ENCODE data around the gene UBN1.

UBN1 gene

DNA sequence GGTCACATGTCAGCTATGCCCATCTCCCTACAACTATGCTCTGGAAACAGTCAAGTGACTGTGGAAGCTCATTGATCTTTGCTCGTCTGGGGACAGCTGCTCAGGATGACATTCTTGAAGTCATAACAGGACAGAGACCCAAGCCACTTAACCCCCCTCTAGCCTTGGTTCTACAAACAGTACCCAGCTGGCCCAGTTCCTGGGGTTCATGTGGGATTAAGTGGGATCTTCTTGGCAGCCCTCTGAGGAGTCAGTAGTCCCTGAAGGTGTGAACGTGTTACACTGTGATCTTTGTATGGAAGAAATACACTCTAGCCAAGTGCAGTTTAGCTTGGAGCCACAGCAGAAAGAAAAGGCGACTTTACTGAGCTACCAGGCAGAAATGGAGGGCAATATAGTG is 25.8 kb downstream of the UBN1 start:
- no peaks in the 10 kb centered on the region for H3K9me3 ChIP-seq (ENCODE audit: control insufficient read depth in 2 of 2, low read length in 2 of 2)
- H3K4me3 ChIP-seq (ENCODE audit: low read length in 2 of 2), result no peak overlapping the region
- no peaks in the 10 kb centered on the region for H3K27me3 ChIP-seq (ENCODE audit: control insufficient read depth in 2 of 2, insufficient read depth in 2 of 2, low read length in 2 of 2)
- peaks cover 70 to 71% of the 10 kb centered on the region in 2 donors for H3K36me3 ChIP-seq (ENCODE audit: control insufficient read depth in 2 of 2, insufficient read depth in 2 of 2, low read length in 2 of 2)
- H3K9ac ChIP-seq (ENCODE audit: low read depth in 1 of 2, low read length in 2 of 2), result no peak overlapping the region
- H3K4me1 ChIP-seq (ENCODE audit: control insufficient read depth in 2 of 2, insufficient read depth in 2 of 2, low read length in 2 of 2), result no peaks in the 10 kb centered on the region
- no peak overlapping the region for H3K27ac ChIP-seq (ENCODE audit: low read depth in 2 of 2, low read length in 2 of 2)

DNA sequence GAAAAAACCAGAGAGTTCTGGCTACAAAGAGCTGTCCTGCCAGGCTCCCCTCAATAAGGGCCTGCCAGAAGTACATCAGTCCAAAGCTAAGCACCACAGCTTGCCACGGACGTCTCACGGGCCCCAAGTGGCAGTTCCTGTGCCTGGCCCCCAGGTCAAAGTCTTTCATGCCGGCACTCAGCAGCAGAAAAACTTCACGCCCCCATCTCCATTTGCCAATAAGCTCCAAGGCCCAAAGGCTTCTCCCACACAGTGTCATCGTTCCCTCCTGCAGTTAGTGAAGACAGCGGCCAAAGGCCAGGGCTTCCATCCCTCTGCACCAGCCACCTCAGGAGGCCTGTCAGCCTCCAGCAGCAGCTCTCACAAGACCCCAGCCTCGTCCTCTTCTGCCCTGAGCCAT is 27.4 kb downstream of the UBN1 start:
- no peaks in the 10 kb centered on the region for H3K4me1 ChIP-seq (ENCODE audit: control insufficient read depth in 2 of 2, insufficient read depth in 2 of 2, low read length in 2 of 2)
- H3K36me3 ChIP-seq (ENCODE audit: control insufficient read depth in 2 of 2, insufficient read depth in 2 of 2, low read length in 2 of 2), result peaks cover 81 to 85% of the 10 kb centered on the region in 2 donors
- H3K27me3 ChIP-seq (ENCODE audit: control insufficient read depth in 2 of 2, insufficient read depth in 2 of 2, low read length in 2 of 2), result no peaks in the 10 kb centered on the region
- no peaks in the 10 kb centered on the region for H3K9me3 ChIP-seq (ENCODE audit: control insufficient read depth in 2 of 2, low read length in 2 of 2)
- no peak overlapping the region for H3K27ac ChIP-seq (ENCODE audit: low read depth in 2 of 2, low read length in 2 of 2)
- H3K4me3 ChIP-seq (ENCODE audit: low read length in 2 of 2), result no peak overlapping the region
- H3K9ac ChIP-seq (ENCODE audit: low read depth in 1 of 2, low read length in 2 of 2), result no peak overlapping the region

DNA sequence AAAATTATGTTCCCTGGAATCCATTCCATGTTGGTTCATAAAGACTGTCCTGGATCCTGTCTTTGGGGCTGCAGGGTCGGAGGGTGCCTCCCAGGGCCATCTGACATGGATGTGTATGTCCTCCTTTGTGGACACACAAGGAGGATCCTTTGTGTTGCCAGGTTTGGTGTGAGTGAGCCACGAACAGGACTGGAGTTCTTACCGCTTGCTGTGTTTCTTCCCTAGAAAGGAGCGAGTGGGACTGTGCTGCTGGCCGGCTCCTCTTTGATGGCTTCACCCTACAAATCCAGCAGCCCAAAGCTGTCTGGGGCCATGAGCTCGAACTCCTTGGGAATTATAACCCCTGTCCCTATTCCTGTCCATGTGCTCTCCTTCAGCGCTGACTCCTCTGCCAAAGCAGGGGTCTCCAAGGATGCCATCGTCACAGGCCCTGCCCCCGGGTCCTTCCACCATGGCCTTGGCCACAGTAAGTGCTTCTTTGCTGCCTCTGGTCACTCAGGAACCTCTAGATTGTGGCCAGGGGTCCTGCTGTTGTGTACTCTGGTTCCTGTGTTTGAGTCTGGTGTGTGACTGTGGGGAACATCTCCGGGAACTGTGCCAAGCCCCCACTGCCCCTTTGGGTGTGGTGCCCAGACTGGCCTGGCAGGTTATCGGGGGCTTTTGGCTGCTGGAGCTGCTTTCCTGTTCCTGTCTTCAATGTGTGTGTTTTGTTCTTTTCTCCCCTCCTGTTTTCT is 29.5 kb downstream of the UBN1 start:
- Histone ChIP-seq H3K4me1 (ENCODE audit: control insufficient read depth in 2 of 2, insufficient read depth in 2 of 2, low read length in 2 of 2) (no peaks in the 10 kb centered on the region), H3K36me3 (ENCODE audit: control insufficient read depth in 2 of 2, insufficient read depth in 2 of 2, low read length in 2 of 2) (peaks cover 82 to 87% of the 10 kb centered on the region in 2 donors), H3K4me3 (ENCODE audit: low read length in 2 of 2) (no peak overlapping the region), H3K9me3 (ENCODE audit: control insufficient read depth in 2 of 2, low read length in 2 of 2) (no peaks in the 10 kb centered on the region), H3K9ac (ENCODE audit: low read depth in 1 of 2, low read length in 2 of 2) (no peak overlapping the region), H3K27ac (ENCODE audit: low read depth in 2 of 2, low read length in 2 of 2) (no peak overlapping the region), H3K27me3 (ENCODE audit: control insufficient read depth in 2 of 2, insufficient read depth in 2 of 2, low read length in 2 of 2) (no peaks in the 10 kb centered on the region)

DNA sequence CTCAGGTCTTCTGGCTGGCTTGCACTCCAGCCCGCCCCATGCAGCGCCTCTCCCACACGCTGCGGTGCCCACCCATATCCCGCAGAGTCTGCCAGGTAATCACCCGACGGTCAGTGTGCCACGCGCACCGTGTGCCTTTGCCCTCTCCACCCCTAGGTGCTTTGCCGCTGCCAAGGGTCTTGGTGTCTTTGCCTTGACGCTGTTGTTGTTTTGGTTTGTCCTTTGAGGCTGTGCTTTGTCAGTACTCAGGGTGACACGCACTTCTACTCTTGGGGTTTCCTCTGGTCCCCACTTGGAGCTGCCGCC is 30.1 kb downstream of the UBN1 start:
- Histone ChIP-seq H3K27me3 (ENCODE audit: control insufficient read depth in 2 of 2, insufficient read depth in 2 of 2, low read length in 2 of 2) (no peaks in the 10 kb centered on the region), H3K36me3 (ENCODE audit: control insufficient read depth in 2 of 2, insufficient read depth in 2 of 2, low read length in 2 of 2) (peaks cover 81 to 87% of the 10 kb centered on the region in 2 donors), H3K9ac (ENCODE audit: low read depth in 1 of 2, low read length in 2 of 2) (no peak overlapping the region), H3K27ac (ENCODE audit: low read depth in 2 of 2, low read length in 2 of 2) (no peak overlapping the region), H3K4me1 (ENCODE audit: control insufficient read depth in 2 of 2, insufficient read depth in 2 of 2, low read length in 2 of 2) (no peaks in the 10 kb centered on the region), H3K4me3 (ENCODE audit: low read length in 2 of 2) (no peak overlapping the region), H3K9me3 (ENCODE audit: control insufficient read depth in 2 of 2, low read length in 2 of 2) (no peaks in the 10 kb centered on the region)

DNA sequence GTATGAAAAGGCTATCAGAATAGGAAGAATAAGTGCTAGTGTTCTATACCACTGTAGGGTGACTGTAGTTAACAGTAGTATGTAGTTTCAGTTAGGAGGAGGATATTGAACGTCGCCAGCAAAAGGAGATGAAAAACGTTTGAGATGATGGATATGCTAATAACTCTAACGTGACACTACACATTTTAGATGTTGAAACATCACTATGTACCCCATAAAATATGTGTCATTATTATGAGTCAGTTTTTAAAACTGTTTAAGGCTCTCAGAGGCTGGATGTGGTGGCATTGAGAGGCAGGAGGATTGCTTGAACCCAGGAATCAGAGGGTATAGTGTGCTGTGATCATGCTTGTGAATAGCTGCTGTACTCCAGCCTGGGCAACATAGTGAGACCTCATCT is 31.8 kb downstream of the UBN1 start:
- Histone ChIP-seq H3K4me1 (ENCODE audit: control insufficient read depth in 2 of 2, insufficient read depth in 2 of 2, low read length in 2 of 2) (no peaks in the 10 kb centered on the region), H3K4me3 (ENCODE audit: low read length in 2 of 2) (no peak overlapping the region)

DNA sequence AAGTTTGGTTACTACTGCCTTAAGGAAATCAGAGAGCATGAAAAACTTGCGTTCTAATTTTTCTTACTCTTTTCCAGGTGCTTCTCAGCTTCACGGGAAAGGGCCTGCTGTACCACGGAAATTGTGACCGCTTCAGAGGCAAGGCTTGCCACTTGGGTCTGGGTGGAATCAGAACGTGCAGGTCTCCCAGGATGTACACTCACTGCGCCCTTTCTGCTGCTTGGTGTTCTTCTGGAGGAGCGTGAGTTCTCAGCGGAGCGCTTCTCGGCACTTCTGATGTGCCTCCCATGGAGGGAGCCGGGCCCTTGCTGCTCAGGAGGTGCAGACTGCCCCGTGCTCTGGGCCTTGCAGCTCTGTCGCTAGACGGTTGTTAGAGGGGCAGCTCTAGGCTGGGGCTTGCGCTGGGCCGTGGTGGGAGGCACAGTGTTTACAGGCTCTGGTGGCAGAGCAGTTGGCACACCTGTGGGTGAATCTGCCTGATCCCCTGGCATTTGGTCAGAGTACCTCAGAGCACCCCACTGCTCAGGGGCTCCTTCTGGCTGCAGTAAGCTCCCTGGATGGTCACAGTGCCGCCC is 32.8 kb downstream of the UBN1 start:
- Histone ChIP-seq H3K4me1 (ENCODE audit: control insufficient read depth in 2 of 2, insufficient read depth in 2 of 2, low read length in 2 of 2) (no peaks in the 10 kb centered on the region), H3K9me3 (ENCODE audit: control insufficient read depth in 2 of 2, low read length in 2 of 2) (no peaks in the 10 kb centered on the region), H3K27ac (ENCODE audit: low read depth in 2 of 2, low read length in 2 of 2) (no peak overlapping the region), H3K36me3 (ENCODE audit: control insufficient read depth in 2 of 2, insufficient read depth in 2 of 2, low read length in 2 of 2) (peaks cover 82 to 89% of the 10 kb centered on the region in 2 donors), H3K4me3 (ENCODE audit: low read length in 2 of 2) (no peak overlapping the region), H3K27me3 (ENCODE audit: control insufficient read depth in 2 of 2, insufficient read depth in 2 of 2, low read length in 2 of 2) (no peaks in the 10 kb centered on the region), H3K9ac (ENCODE audit: low read depth in 1 of 2, low read length in 2 of 2) (no peak overlapping the region)

More for the DNA sequence above, 31.8 kb downstream of the UBN1 start:
- Histone ChIP-seq H3K27ac (ENCODE audit: low read depth in 2 of 2, low read length in 2 of 2) (no peak overlapping the region), H3K9ac (ENCODE audit: low read depth in 1 of 2, low read length in 2 of 2) (no peak overlapping the region), H3K36me3 (ENCODE audit: control insufficient read depth in 2 of 2, insufficient read depth in 2 of 2, low read length in 2 of 2) (peaks cover 83 to 89% of the 10 kb centered on the region in 2 donors), H3K9me3 (ENCODE audit: control insufficient read depth in 2 of 2, low read length in 2 of 2) (no peaks in the 10 kb centered on the region), H3K27me3 (ENCODE audit: control insufficient read depth in 2 of 2, insufficient read depth in 2 of 2, low read length in 2 of 2) (no peaks in the 10 kb centered on the region)

DNA sequence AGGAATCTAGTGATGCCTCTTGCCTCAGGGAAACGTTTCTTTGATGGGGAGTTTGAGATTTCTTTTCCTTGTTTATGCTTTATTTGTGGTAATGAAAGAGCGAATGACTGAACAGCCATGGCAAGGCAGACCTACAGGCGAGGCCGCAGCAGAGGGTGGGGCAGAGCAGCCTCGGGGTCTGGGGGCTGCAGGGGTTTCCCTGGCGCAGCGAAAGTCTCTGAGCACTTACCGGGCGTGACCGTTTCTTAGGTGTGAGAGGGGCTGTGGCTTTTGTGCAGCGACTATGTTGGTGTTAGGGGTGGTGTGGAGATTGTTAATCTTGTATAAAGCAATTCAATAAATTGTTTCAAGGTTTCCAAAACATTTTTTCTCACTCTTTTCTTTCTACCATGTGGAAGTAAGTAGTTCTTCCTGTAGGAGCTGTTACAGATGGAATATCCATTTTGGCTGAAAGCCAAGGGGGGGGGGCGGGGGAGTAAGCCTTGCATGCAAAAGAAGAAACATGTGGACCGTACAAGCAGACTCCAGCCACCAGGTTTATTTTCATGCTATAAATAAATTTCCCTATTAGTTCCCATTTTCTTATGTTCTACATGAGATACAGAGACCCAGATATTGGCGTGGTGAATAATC is 34.8 kb downstream of the UBN1 start:
- Histone ChIP-seq H3K27ac (ENCODE audit: low read depth in 2 of 2, low read length in 2 of 2) (no peak overlapping the region), H3K9ac (ENCODE audit: low read depth in 1 of 2, low read length in 2 of 2) (no peak overlapping the region), H3K36me3 (ENCODE audit: control insufficient read depth in 2 of 2, insufficient read depth in 2 of 2, low read length in 2 of 2) (peaks cover 82 to 91% of the 10 kb centered on the region in 2 donors), H3K27me3 (ENCODE audit: control insufficient read depth in 2 of 2, insufficient read depth in 2 of 2, low read length in 2 of 2) (no peaks in the 10 kb centered on the region), H3K4me3 (ENCODE audit: low read length in 2 of 2) (no peak overlapping the region), H3K4me1 (ENCODE audit: control insufficient read depth in 2 of 2, insufficient read depth in 2 of 2, low read length in 2 of 2) (no peaks in the 10 kb centered on the region), H3K9me3 (ENCODE audit: control insufficient read depth in 2 of 2, low read length in 2 of 2) (no peaks in the 10 kb centered on the region)

DNA sequence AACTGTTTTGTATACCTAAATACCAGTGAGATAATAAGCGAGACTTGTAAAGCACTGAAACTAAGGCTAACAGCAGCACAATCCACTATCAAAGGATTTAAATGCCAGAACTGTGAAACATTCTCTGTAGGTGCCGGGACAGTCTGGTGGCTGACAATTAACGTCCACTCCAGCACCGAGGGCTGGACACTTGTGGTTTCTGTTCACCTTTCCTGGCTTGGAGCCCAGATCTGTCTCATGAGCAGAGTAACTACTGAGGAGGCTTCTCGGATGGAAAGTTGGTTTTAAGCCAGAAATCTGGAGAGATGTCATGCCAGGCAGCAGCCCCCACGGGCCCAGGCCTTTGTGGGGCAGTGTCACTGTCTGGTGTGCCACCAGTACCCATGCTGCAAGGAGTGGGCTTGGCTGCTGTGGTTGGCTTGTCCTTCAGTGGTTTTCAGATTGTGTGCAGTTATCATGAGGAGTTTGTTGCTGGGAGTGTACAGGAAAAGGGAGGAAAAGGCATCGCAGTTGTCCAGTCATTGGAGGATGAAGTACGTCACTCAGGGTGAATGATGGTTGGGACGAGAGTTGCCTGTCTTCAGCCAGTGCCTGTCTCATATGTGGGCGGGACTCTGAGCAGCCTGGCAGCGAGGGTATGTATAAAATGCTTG is 35.5 kb downstream of the UBN1 start:
- no peak overlapping the region for H3K9ac ChIP-seq (ENCODE audit: low read depth in 1 of 2, low read length in 2 of 2)
- H3K36me3 ChIP-seq (ENCODE audit: control insufficient read depth in 2 of 2, insufficient read depth in 2 of 2, low read length in 2 of 2), result peaks cover 82 to 90% of the 10 kb centered on the region in 2 donors
- H3K27ac ChIP-seq (ENCODE audit: low read depth in 2 of 2, low read length in 2 of 2), result no peak overlapping the region

DNA sequence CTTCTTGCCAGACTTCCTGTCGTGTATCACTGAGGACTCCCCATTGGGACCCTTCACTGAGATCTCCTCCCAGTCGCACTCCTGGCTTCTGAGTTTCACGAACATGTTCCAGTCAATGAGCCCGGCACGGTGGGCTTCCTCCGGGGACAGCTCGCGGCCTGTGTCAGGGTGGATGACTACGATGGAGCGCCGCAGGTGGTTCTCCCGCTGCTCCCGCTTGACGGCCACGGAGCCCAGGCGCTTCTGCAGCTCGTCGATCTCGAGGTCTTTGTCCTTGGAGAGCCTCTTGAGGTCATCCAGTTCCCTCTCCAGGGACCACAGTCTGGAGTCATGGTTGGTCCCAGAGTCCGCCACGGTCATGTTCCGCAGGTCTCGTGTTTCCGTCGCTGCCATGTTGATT is 36.2 kb downstream of the UBN1 start:
- H3K4me3 ChIP-seq (ENCODE audit: low read length in 2 of 2), result no peak overlapping the region
- no peak overlapping the region for H3K9ac ChIP-seq (ENCODE audit: low read depth in 1 of 2, low read length in 2 of 2)
- no peaks in the 10 kb centered on the region for H3K9me3 ChIP-seq (ENCODE audit: control insufficient read depth in 2 of 2, low read length in 2 of 2)
- H3K36me3 ChIP-seq (ENCODE audit: control insufficient read depth in 2 of 2, insufficient read depth in 2 of 2, low read length in 2 of 2), result peaks cover 78 to 85% of the 10 kb centered on the region in 2 donors
- H3K4me1 ChIP-seq (ENCODE audit: control insufficient read depth in 2 of 2, insufficient read depth in 2 of 2, low read length in 2 of 2), result no peaks in the 10 kb centered on the region
- no peak overlapping the region for H3K27ac ChIP-seq (ENCODE audit: low read depth in 2 of 2, low read length in 2 of 2)
- no peaks in the 10 kb centered on the region for H3K27me3 ChIP-seq (ENCODE audit: control insufficient read depth in 2 of 2, insufficient read depth in 2 of 2, low read length in 2 of 2)

More for the DNA sequence above, 35.5 kb downstream of the UBN1 start:
- H3K4me1 ChIP-seq (ENCODE audit: control insufficient read depth in 2 of 2, insufficient read depth in 2 of 2, low read length in 2 of 2), result no peaks in the 10 kb centered on the region
- H3K4me3 ChIP-seq (ENCODE audit: low read length in 2 of 2), result no peak overlapping the region
- no peaks in the 10 kb centered on the region for H3K9me3 ChIP-seq (ENCODE audit: control insufficient read depth in 2 of 2, low read length in 2 of 2)
- H3K27me3 ChIP-seq (ENCODE audit: control insufficient read depth in 2 of 2, insufficient read depth in 2 of 2, low read length in 2 of 2), result no peaks in the 10 kb centered on the region

DNA sequence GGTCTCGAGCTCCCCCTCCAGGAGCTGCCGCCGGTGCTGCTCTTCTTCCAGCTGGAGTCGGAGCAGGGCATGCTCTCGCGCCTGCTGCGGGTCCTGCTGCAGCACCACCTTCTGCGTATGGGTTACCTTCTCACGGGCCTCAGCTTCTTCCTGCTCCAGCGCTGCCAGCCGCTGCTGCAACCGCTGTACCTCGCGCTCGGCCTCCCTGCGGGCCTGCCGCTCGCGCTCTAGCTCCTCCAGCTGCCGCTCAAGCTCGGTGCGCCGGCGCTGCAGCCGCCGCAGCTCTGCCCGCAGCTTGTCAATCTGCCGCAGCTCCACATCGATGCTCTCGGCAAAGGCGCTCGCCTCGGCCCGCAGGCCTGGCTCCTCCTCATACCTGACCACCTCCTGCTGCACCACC is 36.9 kb downstream of the UBN1 start:
- Histone ChIP-seq H3K36me3 (ENCODE audit: control insufficient read depth in 2 of 2, insufficient read depth in 2 of 2, low read length in 2 of 2) (peaks cover 72 to 78% of the 10 kb centered on the region in 2 donors), H3K27me3 (ENCODE audit: control insufficient read depth in 2 of 2, insufficient read depth in 2 of 2, low read length in 2 of 2) (no peaks in the 10 kb centered on the region), H3K27ac (ENCODE audit: low read depth in 2 of 2, low read length in 2 of 2) (no peak overlapping the region), H3K4me3 (ENCODE audit: low read length in 2 of 2) (no peak overlapping the region), H3K9me3 (ENCODE audit: control insufficient read depth in 2 of 2, low read length in 2 of 2) (no peaks in the 10 kb centered on the region), H3K4me1 (ENCODE audit: control insufficient read depth in 2 of 2, insufficient read depth in 2 of 2, low read length in 2 of 2) (no peaks in the 10 kb centered on the region), H3K9ac (ENCODE audit: low read depth in 1 of 2, low read length in 2 of 2) (no peak overlapping the region)
